IMR-90 (cell line): ENCODE measurements around the gene CBL. TPM values are rescaled to one million over a fixed set of nuclear protein-coding genes. Genes with fewer than 3 reads are reported as not detected.
A peak's percentile ranks its signal among the peaks of the same experiment; 100 is the strongest.

Source experiments
- ATAC-seq: fragments of 200-7000 bp; cut with Tn5 transposase; 2 replicates; pipeline ENCODE4 v1.9.1; 2020; ENCODE audit warnings: low read depth, mild to moderate bottlenecking, moderate library complexity
- BruUV-seq: library from RNA; stranded (reverse); fragments of 400-500 nt; replicated peaks from 2 replicates; lab custom pipeline; 2021; lab: Mats Ljungman, UMichigan
- CTCF ChIA-PET: fragments of 300-600 bp; formaldehyde crosslinking; extraction: SDS; loops from one replicate; lab custom pipeline; 2021; ENCODE audit warnings: antibody characterized with exemption; lab: Yijun Ruan, JAX
- POLR2A ChIA-PET: fragments of 300-600 bp; sonication (Branson Sonifier 250); formaldehyde crosslinking; loops from one replicate; lab custom pipeline; 2022; ENCODE audit warnings: antibody characterized with exemption; ENCODE audit not compliant: unreplicated experiment; lab: Charles Lee
- DNase-seq: peaks from one replicate; pipeline ENCODE4 v3.0.0; 2013
- H2AFZ ChIP-seq: replicated peaks from 2 replicates; pipeline ENCODE3; 2013; ENCODE audit warnings: low read length, mild to moderate bottlenecking; ENCODE audit not compliant: poor library complexity
- H2AK5ac ChIP-seq: 2 replicates; pipeline ENCODE4 v1.6.1; 2013; ENCODE audit warnings: low read depth, low read length, inconsistent platforms
- H2AK9ac ChIP-seq: replicated peaks from 2 replicates; pipeline ENCODE3; 2013; ENCODE audit warnings: mild to moderate bottlenecking, low read depth, low read length, moderate library complexity; ENCODE audit not compliant: poor library complexity
- H2BK120ac ChIP-seq: 2 replicates; pipeline ENCODE4 v1.6.1; 2013; ENCODE audit warnings: low read depth, low read length, inconsistent platforms
- H2BK15ac ChIP-seq: 3 replicates; pipeline ENCODE4 v1.6.1; 2013; ENCODE audit warnings: low read depth, low read length, inconsistent platforms
- H2BK20ac ChIP-seq: 2 replicates; pipeline ENCODE4 v1.6.1; 2013; ENCODE audit warnings: low read depth, mild to moderate bottlenecking, inconsistent platforms, low read length, moderate library complexity
- H2BK5ac ChIP-seq: 2 replicates; pipeline ENCODE4 v1.6.1; 2013; ENCODE audit warnings: mild to moderate bottlenecking, low read depth, low read length, inconsistent platforms; ENCODE audit not compliant: poor library complexity, severe bottlenecking
- H3K14ac ChIP-seq: replicated peaks from 2 replicates; pipeline ENCODE4 v1.6.1; 2013; ENCODE audit warnings: low read depth, low read length, inconsistent platforms
- H3K18ac ChIP-seq: 2 replicates; pipeline ENCODE4 v1.6.1; 2013; ENCODE audit warnings: low read depth, low read length, control low read depth
- H3K23ac ChIP-seq: 2 replicates; pipeline ENCODE4 v1.6.1; 2013; ENCODE audit warnings: low read depth, low read length, inconsistent platforms
- H3K27ac ChIP-seq: 2 replicates; pipeline ENCODE4 v1.5.1; 2013; ENCODE audit warnings: mild to moderate bottlenecking, control low read depth, low read length; ENCODE audit not compliant: insufficient read depth
- H3K27me3 ChIP-seq: 2 replicates; pipeline ENCODE4 v1.6.1; 2013; ENCODE audit warnings: low read length; ENCODE audit not compliant: control insufficient read depth, insufficient read depth
- H3K36me3 ChIP-seq: 2 replicates; pipeline ENCODE4 v1.6.1; 2013; ENCODE audit warnings: low read length, mixed read lengths; ENCODE audit not compliant: control insufficient read depth, insufficient read depth
- H3K4ac ChIP-seq: 2 replicates; pipeline ENCODE4 v1.6.1; 2013; ENCODE audit warnings: low read depth, low read length, inconsistent platforms
- H3K4me1 ChIP-seq: 2 replicates; pipeline ENCODE4 v1.6.1; 2013; ENCODE audit warnings: low read length, mixed read lengths; ENCODE audit not compliant: control insufficient read depth, insufficient read depth
- H3K4me2 ChIP-seq: 2 replicates; pipeline ENCODE4 v1.6.1; 2013; ENCODE audit warnings: low read depth, mild to moderate bottlenecking, control low read depth, low read length, moderate library complexity
- H3K4me3 ChIP-seq: 2 replicates; pipeline ENCODE4 v1.5.1; 2013; ENCODE audit warnings: low read depth, mild to moderate bottlenecking, control low read depth, low read length, moderate library complexity; ENCODE audit not compliant: insufficient read depth
- H3K56ac ChIP-seq: 2 replicates; pipeline ENCODE4 v1.6.1; 2013; ENCODE audit warnings: low read length, inconsistent platforms; ENCODE audit not compliant: insufficient read depth; ENCODE audit errors: extremely low read depth
- H3K79me1 ChIP-seq, 2 experiments: 2 replicates each; pipeline ENCODE4 v1.6.1; 2013; ENCODE audit warnings: low read length in 2 of 2, inconsistent platforms in 1 of 2, low read depth in 1 of 2
- H3K9ac ChIP-seq: 2 replicates; pipeline ENCODE4 v1.6.1; 2013; ENCODE audit warnings: low read depth, low read length, control low read depth
- H3K9me1 ChIP-seq: 2 replicates; pipeline ENCODE4 v1.6.1; 2013; ENCODE audit warnings: low read length, inconsistent platforms; ENCODE audit not compliant: insufficient read depth
- H3K9me3 ChIP-seq: 2 replicates; pipeline ENCODE4 v1.6.1; 2013; ENCODE audit warnings: low read length; ENCODE audit not compliant: control insufficient read depth, insufficient read depth
- H4K20me1 ChIP-seq: 2 replicates; pipeline ENCODE4 v1.6.1; 2013; ENCODE audit warnings: low read length, inconsistent platforms; ENCODE audit not compliant: insufficient read depth
- H4K5ac ChIP-seq: 2 replicates; pipeline ENCODE4 v1.6.1; 2013; ENCODE audit warnings: mild to moderate bottlenecking, low read depth, low read length, control low read depth
- H4K8ac ChIP-seq, 2 experiments: 2 replicates each; pipeline ENCODE4 v1.6.1; 2013; ENCODE audit warnings: low read depth in 2 of 2, low read length in 2 of 2, control low read depth in 1 of 2, inconsistent platforms in 1 of 2
- H4K91ac ChIP-seq: 2 replicates; pipeline ENCODE4 v1.6.1; 2013; ENCODE audit warnings: low read depth, low read length, inconsistent platforms; ENCODE audit not compliant: insufficient read depth
- CEBPB ChIP-seq: IDR thresholded peaks from 2 replicates; pipeline ENCODE4 v1.6.1; 2012; ENCODE audit warnings: low read depth, low read length, improper control_type of control experiment
- FOS ChIP-seq: fragments of 150-350 bp; IDR thresholded peaks from 2 replicates; pipeline ENCODE4 v1.6.1; 2016; ENCODE audit warnings: low read depth, low read length
- MAFK ChIP-seq: IDR thresholded peaks from 2 replicates; pipeline ENCODE4 v1.6.1; 2012; ENCODE audit warnings: low read depth, low read length, improper control_type of control experiment
- MAZ ChIP-seq: IDR thresholded peaks from 2 replicates; pipeline ENCODE4 v1.6.1; 2012; ENCODE audit warnings: low read depth, mild to moderate bottlenecking, low read length, improper control_type of control experiment, moderate library complexity, borderline replicate concordance
- MXI1 ChIP-seq: IDR thresholded peaks from 2 replicates; pipeline ENCODE4 v1.6.1; 2012; ENCODE audit warnings: low read depth, mild to moderate bottlenecking, low read length, moderate library complexity, borderline replicate concordance
- RCOR1 ChIP-seq: IDR thresholded peaks from 2 replicates; pipeline ENCODE4 v1.6.1; 2012; ENCODE audit warnings: mild to moderate bottlenecking, low read length, improper control_type of control experiment; ENCODE audit not compliant: insufficient replicate concordance
- WGBS, 2 experiments: methylation state at CpG; one replicate each; pipeline versions ENCODE4 v1.1.5 to v1.1.7; 2013; ENCODE audit warnings: missing lambda C conversion rate in 2 of 2; ENCODE audit not compliant: insufficient read length in 1 of 2; ENCODE audit errors: extremely low coverage in 2 of 2; 5-methylcytosine and 5-hydroxymethylcytosine counted together
- dilution Hi-C: fragments of 300-500 bp; cut with HindIII; formaldehyde crosslinking; loops from one replicate; pipeline ENCODE4 v1.14.3; 2018; ENCODE audit warnings: low sequenced_read_pairs; ENCODE audit not compliant: unreplicated experiment
- in situ Hi-C: fragments of 300-500 bp; cut with MboI; formaldehyde crosslinking; loops from 3 replicates; pipeline ENCODE4 v1.14.3; 2019; ENCODE audit warnings: low sequenced_read_pairs, inconsistent platforms, mixed read lengths
- intact Hi-C: fragments of 100-400 bp; cut with micrococcal nuclease; formaldehyde crosslinking; loops from 2 replicates; pipeline ENCODE4 v1.10.0; 2022
- polyA plus RNA-seq, 3 experiments: library from polyadenylated mRNA; depleted of rRNA; stranded (reverse); fragments of >200 nt; gene quantifications; 2 replicates each; pipeline ENCODE4 v1.2.3, GENCODE V29; 2012; ENCODE audit warnings: low replicate concordance in 1 of 3
- total RNA-seq: library from RNA; depleted of rRNA; stranded (reverse); fragments of >200 nt; gene quantifications from 2 replicates; pipeline ENCODE4 v1.2.3, GENCODE V29; 2012

The CBL gene
- total and polyA plus RNA-seq, 2 of the 4 experiments (the other 2 are of a cell fraction) = 6.1 to 11.8 TPM

GRCh38 chr11:119218141-119218878 is 12.2 kb downstream of the CBL start:
- ATAC-seq (peak; percentile 89), DNase-seq (peak; percentile 99)
- H3K4me2 ChIP-seq = peak overlapping the region; percentile 83; the same call in 1 of the 2 replicates
- peak overlapping the region; percentile 77; the same call in 1 of the 2 replicates for H2AK5ac ChIP-seq
- no peak overlapping the region for H2AFZ ChIP-seq
- 0 out of 2 replicates have a peak overlapping the region, but pooled peaks have one; percentile 23 for H4K5ac ChIP-seq
- BruUV-seq = no TSS peak
- WGBS, 2 experiments = no CpG with 5 or more reads among the region's 8 CpGs
- H3K9me3 ChIP-seq = no peaks in the 10 kb centered on the region
- H2BK5ac ChIP-seq = peak overlapping the region; percentile 82
- H2BK120ac ChIP-seq = peak overlapping the region; percentile 50
- peak overlapping the region; percentile 22; the same call in 1 of the 2 replicates for H3K56ac ChIP-seq
- peak overlapping the region; percentile 61 for H3K4ac ChIP-seq
- peaks cover 3% of the 10 kb centered on the region; the same call in 1 of the 2 replicates for H3K36me3 ChIP-seq
- H2AK9ac ChIP-seq = no peak overlapping the region
- H4K91ac ChIP-seq = peak overlapping the region; percentile 28; the same call in 1 of the 2 replicates
- H3K14ac ChIP-seq = peak overlapping the region; percentile 32; the same call in 1 of the 2 replicates
- H3K23ac ChIP-seq = peak overlapping the region; percentile 83; the same call in 1 of the 2 replicates
- no peaks in the 10 kb centered on the region for H3K27me3 ChIP-seq
- peaks cover 7% of the 10 kb centered on the region for H3K4me1 ChIP-seq
- peaks cover 44% of the 10 kb centered on the region for H4K20me1 ChIP-seq
- peak overlapping the region; percentile 50; the same call in 1 of the 2 replicates for H3K18ac ChIP-seq
- H3K9me1 ChIP-seq = peaks cover 17% of the 10 kb centered on the region
- no peak overlapping the region for H3K27ac ChIP-seq
- peaks cover 19 to 66% of the 10 kb centered on the region in 2 experiments for H3K79me1 ChIP-seq
- no peak overlapping the region for H3K4me3 ChIP-seq
- H2BK15ac ChIP-seq = peak overlapping the region; percentile 6; the same call in 1 of the 3 replicates
- H3K9ac ChIP-seq = 0 out of 2 replicates have a peak overlapping the region, but pooled peaks have one; percentile 10
- H2BK20ac ChIP-seq = peak overlapping the region; percentile 44; the same call in 1 of the 2 replicates
- intact Hi-C loops (no loop called here), dilution Hi-C loops (no loop called here), in situ Hi-C loops (no loop called here)
- H4K8ac ChIP-seq = peak overlapping the region in 1 of 2 experiments; percentile 14; a peak in 2 of 4 replicates
- CTCF ChIA-PET = no interaction called here
- POLR2A ChIA-PET = no interaction called here
- TF ChIP-seq MAZ = no peak; the same call in 1 of the 2 replicates
- peak; percentile 92 for TF ChIP-seq RCOR1
- no peak for TF ChIP-seq MXI1
- TF ChIP-seq CEBPB = peak; percentile 89
- 0 out of 2 replicates have a peak, but pooled peaks have one; percentile 22 for TF ChIP-seq MAFK
- peak; percentile 92; the same call in 1 of the 2 replicates for TF ChIP-seq FOS
